T-helper 1 cell treated with Interleukin-12 subunit alpha and Interleukin-12 subunit beta and Interleukin-4 antibody, amounts not matched to agents 30 μg/mL and 1 μg/mL, for 36 hours (primary cell): Measurements from ENCODE around the gene TICRR.

ENCODE experiments used
- H3K27ac Mint-ChIP-seq: one replicate; pipeline ENCODE4 v1.8.0; 2021; ENCODE audit warnings: mild to moderate bottlenecking, mixed read lengths
- H3K27me3 Mint-ChIP-seq: one replicate; pipeline ENCODE4 v1.8.0; 2021; ENCODE audit warnings: low read depth, mixed read lengths
- H3K36me3 Mint-ChIP-seq: one replicate; pipeline ENCODE4 v1.8.0; 2021; ENCODE audit warnings: low read depth, mixed read lengths
- H3K4me1 Mint-ChIP-seq: one replicate; pipeline ENCODE4 v1.8.0; 2021; ENCODE audit warnings: low read depth, mixed read lengths
- H3K4me3 Mint-ChIP-seq: one replicate; pipeline ENCODE4 v1.8.0; 2021; ENCODE audit warnings: mild to moderate bottlenecking, moderate library complexity, mixed read lengths
- H3K9me3 Mint-ChIP-seq: one replicate; pipeline ENCODE4 v1.8.0; 2021; ENCODE audit warnings: mixed read lengths

The TICRR gene

DNA sequence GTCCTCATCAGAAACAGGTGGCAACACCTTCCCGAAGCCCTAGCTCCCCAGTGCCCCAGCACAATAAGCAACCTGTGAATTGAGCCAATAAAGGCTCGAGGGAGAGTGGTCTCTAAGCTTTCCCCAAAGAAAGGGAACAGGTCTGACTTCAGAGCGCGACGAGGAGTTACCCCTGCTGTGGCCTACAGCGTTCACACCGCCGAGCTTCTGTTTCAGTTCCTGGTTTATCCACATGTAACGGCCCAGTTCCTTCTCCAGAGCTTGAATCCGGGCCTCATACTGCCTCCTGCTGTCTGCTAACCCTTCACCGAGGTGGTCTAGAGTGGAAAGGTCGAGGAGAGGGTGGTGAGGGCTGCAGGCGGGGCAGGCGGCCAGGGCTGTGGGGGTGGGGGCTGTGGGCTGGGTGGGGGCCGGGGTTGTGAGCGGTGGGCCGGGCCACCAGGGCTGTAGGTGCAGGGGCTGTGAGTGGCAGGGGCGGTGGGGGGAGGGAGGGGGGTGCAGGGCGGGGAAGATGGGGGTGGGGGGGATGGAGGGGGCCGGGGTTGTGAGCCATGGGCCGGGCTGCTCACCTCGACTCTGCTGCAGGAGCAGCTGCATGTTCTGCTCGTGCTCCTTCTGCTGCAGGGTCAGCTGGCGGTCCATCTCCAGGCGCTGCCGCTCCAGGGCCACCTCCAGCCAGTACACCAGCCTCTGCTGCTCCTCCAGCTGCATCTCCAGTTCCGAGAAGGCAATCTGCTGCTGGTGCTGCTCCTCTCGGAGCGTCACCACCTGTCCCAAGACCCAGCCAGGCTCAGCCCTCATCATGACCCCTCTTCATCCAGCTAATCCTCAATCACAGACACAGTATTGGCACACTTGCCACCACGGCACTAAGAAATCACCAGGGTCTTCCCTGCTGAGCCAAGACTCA lies 53.8 kb downstream of the TICRR start:
- no peaks in the 10 kb centered on the region for H3K27me3 Mint-ChIP-seq
- no peak overlapping the region for H3K27ac Mint-ChIP-seq

DNA sequence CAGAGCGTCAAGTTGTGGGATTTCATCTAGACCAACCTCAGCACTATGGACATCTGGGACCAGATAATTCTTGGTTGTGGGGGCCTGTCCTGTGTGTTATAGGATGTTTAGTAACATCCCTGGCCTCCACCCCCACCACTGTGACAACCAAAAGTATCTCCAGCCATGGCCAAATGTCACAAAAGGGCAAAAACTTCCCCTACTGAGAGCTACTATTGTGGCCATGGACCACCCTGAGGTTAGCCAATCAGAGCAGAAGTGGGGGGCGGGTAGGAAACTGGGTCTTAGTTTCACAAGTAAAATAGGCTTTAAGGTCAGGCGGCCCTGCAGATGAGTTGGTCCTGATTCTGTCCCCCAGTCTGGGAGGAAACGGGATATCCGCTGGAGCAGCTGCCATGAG lies 54.6 kb downstream of the TICRR start:
- Mint-ChIP-seq H3K27ac (no peak overlapping the region), H3K27me3 (no peaks in the 10 kb centered on the region), H3K4me3 (no peak overlapping the region), H3K9me3 (no peaks in the 10 kb centered on the region), H3K36me3 (peaks cover 42% of the 10 kb centered on the region), H3K4me1 (no peaks in the 10 kb centered on the region)

More for the DNA sequence above, 53.8 kb downstream of the TICRR start:
- Mint-ChIP-seq H3K9me3 (no peaks in the 10 kb centered on the region), H3K4me1 (no peaks in the 10 kb centered on the region), H3K4me3 (no peak overlapping the region), H3K36me3 (peaks cover 50% of the 10 kb centered on the region)

DNA sequence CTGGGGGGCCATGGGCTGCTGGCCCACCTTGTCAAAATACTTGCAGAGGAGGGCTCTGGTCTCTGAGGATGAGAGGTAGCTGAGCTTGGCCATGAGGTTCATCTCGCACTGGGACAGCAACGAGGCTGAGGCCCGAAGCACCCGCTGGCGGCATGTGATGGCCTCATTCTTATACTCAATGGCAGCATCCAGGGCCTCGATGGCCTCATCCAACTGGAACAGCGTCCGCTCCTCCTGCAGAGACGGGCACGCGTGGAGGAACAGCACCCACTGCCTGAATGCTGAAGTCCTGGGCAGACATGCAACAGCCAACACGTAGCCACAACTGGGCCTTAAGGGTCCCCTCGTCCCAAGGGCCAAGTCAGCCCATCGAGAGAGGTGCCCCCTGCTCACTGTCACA lies 55.0 kb downstream of the TICRR start:
- no peak overlapping the region for H3K27ac Mint-ChIP-seq
- H3K36me3 Mint-ChIP-seq, result peaks cover 39% of the 10 kb centered on the region
- no peaks in the 10 kb centered on the region for H3K4me1 Mint-ChIP-seq
- no peaks in the 10 kb centered on the region for H3K27me3 Mint-ChIP-seq
- no peak overlapping the region for H3K4me3 Mint-ChIP-seq
- H3K9me3 Mint-ChIP-seq, result peaks cover 2% of the 10 kb centered on the region

DNA sequence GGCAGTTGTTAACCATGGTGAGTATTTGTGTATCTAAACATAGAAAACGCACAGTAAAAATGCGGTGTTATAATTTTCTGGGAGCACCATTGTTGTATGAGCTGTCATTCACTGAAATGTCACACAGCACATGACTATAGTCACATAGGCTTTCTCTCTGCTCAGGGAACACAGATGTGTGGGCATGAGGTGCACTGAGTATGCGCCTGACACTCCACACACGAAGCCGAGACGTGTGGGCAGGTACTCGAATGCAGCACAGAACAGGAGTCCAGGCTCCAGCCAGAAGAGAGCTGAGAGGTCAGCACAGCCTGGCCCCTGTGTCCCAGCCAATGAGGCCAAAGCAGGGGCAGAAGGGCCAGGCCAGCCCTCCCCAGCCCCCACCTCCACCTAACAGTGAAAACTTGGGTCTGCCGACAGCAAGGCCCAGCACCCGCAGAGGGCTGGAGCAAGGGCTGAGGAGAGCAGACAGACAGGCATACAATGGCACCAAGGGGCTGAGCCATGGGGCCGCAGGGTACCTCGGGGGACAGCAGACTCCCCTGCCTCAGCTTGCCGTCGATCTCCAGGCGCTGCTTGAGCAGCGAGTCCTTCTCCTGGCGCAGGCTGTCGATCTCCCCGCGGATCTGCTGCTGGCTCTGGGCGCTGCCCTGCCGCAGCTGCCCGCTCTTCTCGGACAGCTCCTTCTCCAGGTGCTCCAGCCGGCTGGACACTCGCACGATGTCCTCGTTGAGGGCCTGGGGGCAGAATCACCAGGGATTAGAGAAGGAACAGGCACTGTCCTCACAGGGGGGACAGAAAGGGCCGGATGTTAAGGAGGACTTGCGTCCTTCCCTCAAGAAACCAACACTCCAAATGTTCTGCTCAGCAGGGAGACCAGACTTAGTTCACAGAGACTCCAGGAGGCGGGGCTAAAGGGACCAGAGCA lies 56.0 kb downstream of the TICRR start:
- Mint-ChIP-seq H3K9me3 (peaks cover 5% of the 10 kb centered on the region), H3K27ac (no peak overlapping the region), H3K4me3 (no peak overlapping the region), H3K4me1 (no peaks in the 10 kb centered on the region), H3K27me3 (no peaks in the 10 kb centered on the region), H3K36me3 (peaks cover 33% of the 10 kb centered on the region)

DNA sequence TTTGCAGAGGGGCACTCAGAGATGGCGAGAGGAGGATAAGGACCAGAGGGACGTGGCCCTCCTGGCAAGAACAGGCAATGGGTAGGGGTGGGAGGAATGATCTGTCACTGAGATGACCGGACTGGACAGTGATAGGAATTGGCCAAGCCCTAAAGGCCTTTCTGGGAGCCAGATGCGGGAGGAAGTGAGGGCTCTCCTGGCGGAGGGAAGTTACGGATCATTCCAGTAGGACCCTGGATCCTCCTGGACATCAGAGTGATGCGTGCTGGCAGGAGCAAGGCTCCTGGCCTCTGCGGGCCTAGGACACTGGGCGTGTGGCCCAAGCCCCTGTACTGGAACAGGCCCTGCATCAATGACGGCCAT lies 56.6 kb downstream of the TICRR start:
- H3K36me3 Mint-ChIP-seq, result peaks cover 29% of the 10 kb centered on the region
- H3K27me3 Mint-ChIP-seq, result no peaks in the 10 kb centered on the region
- no peaks in the 10 kb centered on the region for H3K4me1 Mint-ChIP-seq
- peaks cover 5% of the 10 kb centered on the region for H3K9me3 Mint-ChIP-seq
- no peak overlapping the region for H3K27ac Mint-ChIP-seq
- H3K4me3 Mint-ChIP-seq, result no peak overlapping the region

DNA sequence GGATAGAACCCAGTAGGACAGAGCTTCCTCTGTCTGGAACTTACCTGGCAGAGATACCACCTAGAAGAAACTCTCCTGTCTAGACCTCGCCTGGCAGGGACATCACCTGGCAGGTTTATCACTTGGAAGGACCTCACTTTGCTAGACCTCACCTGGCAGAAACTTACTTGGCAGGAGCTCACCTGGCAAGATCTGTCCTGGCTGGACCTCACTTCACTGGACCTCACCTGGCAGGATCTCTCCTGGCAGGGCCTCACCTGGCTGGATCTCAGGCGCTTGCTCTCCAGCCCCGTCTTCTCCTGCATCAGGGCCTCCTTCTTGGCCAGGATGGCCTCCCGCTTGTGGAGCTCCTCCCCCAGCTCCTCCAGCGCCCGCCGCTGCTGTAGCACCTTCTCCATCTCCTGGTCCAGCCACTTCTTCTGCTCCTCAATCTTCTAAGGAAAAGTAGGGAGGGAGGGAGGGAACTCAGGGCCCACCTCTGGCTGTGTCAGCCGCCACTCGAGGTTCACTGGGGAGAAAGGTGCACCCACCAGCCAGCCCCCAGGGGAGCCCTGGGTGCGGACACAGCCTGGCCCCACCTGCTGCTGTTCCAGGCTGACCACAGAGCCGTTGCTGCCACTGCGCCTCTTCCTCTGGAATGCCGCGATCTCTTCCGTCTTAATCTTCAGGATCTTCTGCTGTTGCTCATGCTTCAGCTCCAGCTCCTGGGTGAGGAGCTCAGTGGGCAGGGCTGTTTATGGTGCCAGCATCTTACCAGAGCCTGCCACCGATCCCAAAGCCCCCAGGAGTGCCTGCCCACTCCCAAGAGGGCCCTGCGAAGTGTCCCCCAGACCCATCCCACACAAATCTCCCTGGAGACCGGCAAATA lies 57.5 kb downstream of the TICRR start:
- Mint-ChIP-seq H3K9me3 (peaks cover 5% of the 10 kb centered on the region), H3K4me3 (no peak overlapping the region), H3K27ac (no peak overlapping the region), H3K36me3 (peaks cover 29% of the 10 kb centered on the region), H3K27me3 (no peaks in the 10 kb centered on the region), H3K4me1 (no peaks in the 10 kb centered on the region)

DNA sequence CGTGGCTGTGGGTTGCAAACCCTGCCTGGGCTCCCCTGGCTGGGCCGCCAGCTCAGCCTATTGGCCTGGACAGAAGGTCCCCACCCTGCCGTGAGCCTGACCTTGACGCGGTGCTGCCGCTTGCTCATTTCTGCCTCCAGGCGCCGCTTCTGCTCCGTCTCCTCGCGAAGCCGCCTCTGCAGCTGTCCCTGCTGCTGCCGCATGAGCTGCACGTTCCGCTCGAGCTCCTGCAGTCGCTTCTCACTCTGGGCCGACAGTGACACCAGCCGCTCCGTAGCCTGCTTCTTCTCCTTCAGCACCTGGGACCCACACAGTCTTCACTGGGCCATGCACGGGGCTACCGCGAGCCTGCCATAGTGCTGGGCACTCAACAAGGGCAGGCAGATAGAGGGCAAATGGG lies 58.3 kb downstream of the TICRR start:
- no peaks in the 10 kb centered on the region for H3K27me3 Mint-ChIP-seq
- no peak overlapping the region for H3K27ac Mint-ChIP-seq
- H3K4me1 Mint-ChIP-seq, result no peaks in the 10 kb centered on the region
- no peak overlapping the region for H3K4me3 Mint-ChIP-seq
- peaks cover 5% of the 10 kb centered on the region for H3K9me3 Mint-ChIP-seq
- peaks cover 27% of the 10 kb centered on the region for H3K36me3 Mint-ChIP-seq

DNA sequence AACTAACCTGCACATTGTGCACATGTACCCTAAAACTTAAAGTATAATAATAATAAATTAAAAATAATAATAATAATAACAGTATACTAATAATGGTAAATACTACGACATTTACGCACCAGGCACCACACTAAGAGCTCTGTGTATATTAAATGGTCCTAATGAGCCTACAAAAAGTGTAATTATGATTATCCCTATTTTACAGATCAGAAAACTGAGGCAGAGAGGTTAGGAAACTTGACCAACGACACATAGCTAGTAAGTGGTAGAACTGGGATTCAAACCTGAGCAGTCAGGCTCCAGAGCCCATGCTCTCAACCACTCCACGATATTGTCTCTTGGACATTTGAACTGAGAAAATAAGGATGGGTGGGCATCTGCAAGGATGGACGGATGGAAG lies 65.0 kb downstream of the TICRR start:
- Mint-ChIP-seq H3K4me1 (no peaks in the 10 kb centered on the region), H3K9me3 (peaks cover 3% of the 10 kb centered on the region), H3K36me3 (peaks cover 1% of the 10 kb centered on the region), H3K27me3 (no peaks in the 10 kb centered on the region), H3K27ac (no peak overlapping the region), H3K4me3 (no peak overlapping the region)

DNA sequence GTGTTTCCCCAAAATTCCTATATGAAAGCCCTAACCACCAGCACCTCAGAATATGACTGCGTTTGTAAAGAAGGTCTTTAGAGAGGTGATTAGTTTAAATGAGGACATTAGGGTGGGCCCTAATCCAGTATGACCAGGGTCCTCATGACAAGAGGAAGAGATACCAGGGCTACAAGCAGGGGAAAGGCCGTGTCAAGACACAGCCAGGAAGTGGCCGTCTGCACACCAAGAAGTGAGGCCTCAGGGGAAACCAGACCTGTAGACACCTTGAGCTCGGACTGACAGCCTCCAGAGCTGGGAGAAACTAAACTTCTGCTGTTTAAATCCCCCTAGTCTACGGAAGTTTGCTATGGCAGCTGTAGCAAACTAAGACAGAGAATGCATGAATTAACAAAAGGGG lies 65.8 kb downstream of the TICRR start:
- Mint-ChIP-seq H3K27ac (no peak overlapping the region), H3K4me1 (no peaks in the 10 kb centered on the region), H3K4me3 (no peak overlapping the region), H3K9me3 (no peaks in the 10 kb centered on the region), H3K27me3 (no peaks in the 10 kb centered on the region), H3K36me3 (no peaks in the 10 kb centered on the region)

DNA sequence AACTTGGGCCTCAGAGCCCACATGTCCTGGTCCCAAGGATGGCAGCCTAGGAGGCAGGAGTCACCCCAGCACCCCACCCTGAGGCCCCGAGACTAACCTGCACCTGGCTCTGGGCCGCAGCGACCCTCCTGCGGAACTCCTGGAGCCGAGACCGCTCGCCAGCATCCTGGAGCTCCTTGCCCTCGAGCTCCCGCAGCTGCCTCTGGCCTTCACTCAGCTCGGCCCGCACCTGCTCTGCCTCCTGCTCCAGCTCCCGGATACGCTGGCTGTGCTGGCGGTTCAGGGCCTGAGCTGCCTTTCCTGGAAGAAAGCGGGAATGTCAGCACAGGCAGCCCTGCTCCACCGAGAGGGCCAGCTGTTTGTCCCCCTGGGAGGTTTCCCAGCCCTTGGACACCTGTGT lies 66.8 kb downstream of the TICRR start:
- H3K27ac Mint-ChIP-seq, result no peak overlapping the region
- H3K4me3 Mint-ChIP-seq, result no peak overlapping the region
- no peaks in the 10 kb centered on the region for H3K27me3 Mint-ChIP-seq
- peaks cover under 1% of the 10 kb centered on the region for H3K4me1 Mint-ChIP-seq
- no peaks in the 10 kb centered on the region for H3K36me3 Mint-ChIP-seq
- no peaks in the 10 kb centered on the region for H3K9me3 Mint-ChIP-seq

DNA sequence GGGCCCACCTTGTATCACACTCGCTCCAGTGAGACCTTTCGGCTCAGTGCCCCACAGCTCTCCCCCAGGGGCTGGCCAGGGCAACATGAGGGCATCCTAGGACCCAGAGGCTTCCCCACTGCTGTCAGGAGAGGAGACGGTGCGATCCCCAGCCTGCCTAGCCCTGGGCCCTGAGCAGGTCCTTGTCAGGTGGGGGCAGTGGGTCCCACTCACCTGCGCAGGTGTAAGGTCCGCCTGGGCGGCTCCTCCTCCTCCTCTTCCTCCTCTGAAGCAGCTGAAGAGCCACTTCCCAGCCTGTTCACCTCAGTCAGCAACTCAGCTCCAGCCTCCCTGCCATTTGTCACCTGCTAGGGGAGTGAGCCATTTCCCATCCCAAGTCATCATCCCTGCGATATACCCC lies 70.4 kb downstream of the TICRR start:
- Mint-ChIP-seq H3K4me1 (peaks cover 2% of the 10 kb centered on the region), H3K27ac (no peak overlapping the region), H3K9me3 (no peaks in the 10 kb centered on the region)

DNA sequence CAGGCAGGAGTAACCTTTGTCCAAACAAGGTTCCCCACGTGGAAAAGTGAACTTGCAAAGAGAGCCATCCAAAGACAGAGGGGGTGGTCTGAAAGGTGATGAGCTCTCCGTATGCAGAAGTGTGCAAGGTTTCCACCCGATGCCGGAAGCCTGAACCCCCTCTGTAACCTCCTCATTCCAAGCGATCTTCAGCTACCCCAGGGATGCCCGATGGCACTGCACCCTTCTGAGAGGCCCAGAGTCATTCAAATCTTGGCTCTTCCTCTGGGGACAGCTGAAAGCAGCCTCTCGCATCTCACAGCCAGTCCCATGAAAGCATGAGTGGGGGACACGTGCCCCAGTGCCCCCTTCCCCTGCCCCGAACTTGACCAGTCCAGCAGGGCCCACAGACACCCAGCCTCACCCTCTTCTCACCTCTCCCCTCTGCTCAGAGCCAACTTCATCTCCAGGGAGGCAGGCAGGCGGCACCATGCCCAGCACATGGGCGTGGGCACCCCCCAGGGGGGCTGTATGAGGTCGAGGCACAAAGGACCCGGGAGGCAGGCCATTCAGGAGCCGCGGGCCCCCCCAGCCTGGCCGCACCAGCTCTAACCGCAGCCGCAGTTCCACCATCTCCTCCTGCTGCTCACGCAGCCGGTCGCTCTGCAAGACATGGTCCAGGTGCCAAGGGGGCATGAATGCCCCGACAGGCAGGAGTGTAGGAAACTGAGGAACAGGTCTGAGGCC lies 71.3 kb downstream of the TICRR start:
- Mint-ChIP-seq H3K9me3 (no peaks in the 10 kb centered on the region), H3K36me3 (no peaks in the 10 kb centered on the region), H3K27ac (no peak overlapping the region), H3K4me3 (no peak overlapping the region), H3K27me3 (no peaks in the 10 kb centered on the region), H3K4me1 (peaks cover 2% of the 10 kb centered on the region)

More for the DNA sequence above, 70.4 kb downstream of the TICRR start:
- no peaks in the 10 kb centered on the region for H3K36me3 Mint-ChIP-seq
- H3K27me3 Mint-ChIP-seq, result no peaks in the 10 kb centered on the region
- H3K4me3 Mint-ChIP-seq, result no peak overlapping the region

DNA sequence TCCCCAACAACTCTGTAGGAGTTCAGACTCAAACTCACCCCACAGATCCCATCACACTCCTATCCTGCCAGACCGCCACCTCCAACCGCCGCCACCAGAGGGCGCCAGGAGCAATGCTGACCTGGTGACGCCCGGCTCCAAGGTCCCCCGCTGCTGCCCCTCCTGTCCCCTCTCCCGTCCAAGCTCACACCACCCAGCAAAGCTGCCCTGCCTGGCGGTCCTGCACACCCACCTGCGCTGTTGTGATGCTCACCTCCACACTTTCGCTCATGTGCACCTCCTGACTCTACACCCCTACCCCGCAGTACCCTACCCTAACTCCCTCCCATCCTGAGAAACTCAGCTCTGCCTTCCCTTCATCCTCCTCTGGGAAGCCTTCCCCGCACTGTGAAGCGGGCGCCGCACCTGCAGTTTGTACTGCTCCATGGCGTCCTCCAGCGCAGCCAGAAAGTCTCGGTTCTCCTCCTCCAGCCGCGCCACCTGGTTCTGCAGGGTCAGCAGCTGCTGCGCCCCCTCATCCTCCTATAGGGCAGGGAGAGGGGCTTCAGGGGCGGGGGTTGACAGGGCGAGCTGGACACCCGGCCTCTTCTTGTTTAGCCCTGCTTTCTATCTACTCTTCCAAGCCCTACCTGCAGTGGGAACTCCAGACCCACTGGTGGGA lies 72.1 kb downstream of the TICRR start:
- Mint-ChIP-seq H3K27ac (no peak overlapping the region), H3K4me1 (peaks cover 2% of the 10 kb centered on the region), H3K4me3 (no peak overlapping the region), H3K9me3 (no peaks in the 10 kb centered on the region), H3K27me3 (no peaks in the 10 kb centered on the region), H3K36me3 (no peaks in the 10 kb centered on the region)
